Activated naive CD4-positive, alpha-beta T cell treated with anti-CD3 and anti-CD28 coated beads, Interleukin-2, amount 10 ng/mL, durations not matched to agents 7 days and 5 days (primary cell): Measurements from ENCODE around the gene SNW1.
A peak's percentile ranks its signal among the peaks of the same experiment; 100 is the strongest.
"Not testable (repeated sequence)": the region's sequence is repeated elsewhere in the genome, so short reads cannot be mapped to it uniquely, and the experiment has no call there.

Experiments used
- CTCF ChIA-PET: fragments of 350-600 bp; sonication (Branson Sonifier 250); formaldehyde crosslinking; loops from one replicate; lab custom pipeline; 2021; ENCODE audit warnings: antibody characterized with exemption; lab: Charles Lee
- DNase-seq: peaks from one replicate; pipeline ENCODE4 v3.0.0-alpha.2; 2020
- H3K27ac Mint-ChIP-seq: one replicate; pipeline ENCODE4 v1.8.0; 2021; ENCODE audit warnings: mild to moderate bottlenecking, moderate library complexity, mixed read lengths
- H3K27me3 Mint-ChIP-seq: one replicate; pipeline ENCODE4 v1.8.0; 2021; ENCODE audit warnings: mild to moderate bottlenecking, mixed read lengths
- H3K36me3 Mint-ChIP-seq: one replicate; pipeline ENCODE4 v1.8.0; 2021; ENCODE audit warnings: mixed read lengths
- H3K4me1 Mint-ChIP-seq: one replicate; pipeline ENCODE4 v1.8.0; 2021; ENCODE audit warnings: mixed read lengths
- H3K4me3 Mint-ChIP-seq: one replicate; pipeline ENCODE4 v1.8.0; 2021; ENCODE audit warnings: mild to moderate bottlenecking, moderate library complexity, mixed read lengths
- H3K9me3 Mint-ChIP-seq: one replicate; pipeline ENCODE4 v1.8.0; 2021; ENCODE audit warnings: mixed read lengths

The SNW1 gene

DNA sequence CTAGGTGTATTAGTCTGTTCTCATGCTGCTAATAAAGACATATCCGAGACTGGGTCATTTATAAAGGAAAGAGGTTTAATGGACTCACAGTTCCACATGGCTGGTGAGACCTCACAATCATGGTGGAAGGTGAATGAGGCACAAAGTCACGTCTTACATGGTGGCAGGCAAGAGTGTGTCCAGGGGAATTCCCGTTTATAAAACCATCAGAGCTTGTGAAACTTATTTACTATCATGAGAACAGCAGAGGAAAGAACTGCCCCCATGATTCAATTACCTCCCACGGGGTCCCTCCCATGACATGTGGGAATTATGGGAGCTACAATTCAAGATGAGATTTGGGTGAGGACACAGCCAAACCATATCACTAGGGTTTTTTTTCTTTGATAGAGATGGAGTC lies 13.0 kb upstream of the SNW1 start:
- H3K9me3 Mint-ChIP-seq, H3K27me3 Mint-ChIP-seq, CTCF ChIA-PET, H3K4me3 Mint-ChIP-seq, H3K27ac Mint-ChIP-seq, H3K36me3 Mint-ChIP-seq, DNase-seq, H3K4me1 Mint-ChIP-seq: not testable (repeated sequence)

DNA sequence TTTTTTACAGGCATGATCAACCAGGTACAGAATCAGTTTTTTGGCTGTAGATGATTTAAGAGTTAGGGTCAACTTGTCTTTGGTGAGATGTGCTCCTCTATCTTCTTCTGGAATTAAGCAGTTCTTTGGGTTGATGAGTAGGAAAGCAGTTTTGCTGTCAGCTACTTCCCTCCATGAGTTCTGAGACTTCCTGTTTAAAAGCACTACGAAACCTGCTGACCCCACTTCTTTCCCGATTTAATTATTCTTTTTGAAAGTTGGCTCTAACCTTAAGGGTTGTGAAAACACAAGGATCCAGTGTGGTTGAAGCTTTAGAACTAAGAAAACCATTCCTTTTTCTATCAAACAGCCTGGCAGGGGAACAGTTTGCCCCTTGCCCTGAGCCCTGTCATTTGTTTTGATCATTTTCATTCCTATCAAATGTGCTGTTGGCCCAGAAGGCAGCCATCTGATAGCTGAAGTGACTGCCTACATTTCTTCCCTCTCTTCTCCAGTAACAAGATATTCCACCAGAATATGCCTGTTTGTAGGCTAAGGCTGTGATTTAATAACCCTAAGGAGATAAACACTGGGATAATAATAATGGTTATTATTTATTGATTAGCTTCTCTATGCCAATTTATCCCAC lies 7.6 kb upstream of the SNW1 start:
- not testable (repeated sequence) for H3K27ac Mint-ChIP-seq

DNA sequence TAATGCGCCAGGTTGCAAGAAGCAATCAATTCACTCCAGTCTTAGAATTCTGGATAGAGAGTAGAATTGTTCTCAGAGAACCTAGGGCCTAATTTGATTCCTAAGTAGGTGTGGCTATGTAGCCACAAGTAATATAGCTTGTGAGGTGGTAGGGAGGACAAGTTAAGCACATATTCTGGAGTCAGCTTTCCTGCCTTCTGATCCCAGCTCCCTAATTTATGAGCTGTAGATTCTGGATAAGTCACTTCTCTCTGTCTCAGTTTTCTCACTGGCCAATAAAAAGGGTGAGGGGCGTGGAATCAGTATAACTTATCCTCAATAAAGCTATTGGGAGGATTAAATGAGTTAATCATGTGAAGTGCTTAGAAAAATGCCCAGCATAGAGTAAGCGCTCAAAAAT lies 3.0 kb upstream of the SNW1 start:
- Mint-ChIP-seq H3K27me3 (peaks cover 4% of the 10 kb centered on the region), H3K9me3 (no peaks in the 10 kb centered on the region), H3K27ac (no peak overlapping the region), H3K4me1 (peaks cover 24% of the 10 kb centered on the region), H3K36me3 (peaks cover 5% of the 10 kb centered on the region), H3K4me3 (no peak overlapping the region)
- CTCF ChIA-PET, result interaction anchor here (0.8 kb wide), 1 partner anchor 8 kb away, joined by 3 read pairs; no protein-coding TSS in a partner anchor
- DNase-seq, result no peak

More for the DNA sequence above, 7.6 kb upstream of the SNW1 start:
- DNase-seq, H3K4me3 Mint-ChIP-seq, H3K4me1 Mint-ChIP-seq, CTCF ChIA-PET, H3K36me3 Mint-ChIP-seq, H3K9me3 Mint-ChIP-seq: not testable (repeated sequence)
- peaks cover 13% of the 10 kb centered on the region for H3K27me3 Mint-ChIP-seq

DNA sequence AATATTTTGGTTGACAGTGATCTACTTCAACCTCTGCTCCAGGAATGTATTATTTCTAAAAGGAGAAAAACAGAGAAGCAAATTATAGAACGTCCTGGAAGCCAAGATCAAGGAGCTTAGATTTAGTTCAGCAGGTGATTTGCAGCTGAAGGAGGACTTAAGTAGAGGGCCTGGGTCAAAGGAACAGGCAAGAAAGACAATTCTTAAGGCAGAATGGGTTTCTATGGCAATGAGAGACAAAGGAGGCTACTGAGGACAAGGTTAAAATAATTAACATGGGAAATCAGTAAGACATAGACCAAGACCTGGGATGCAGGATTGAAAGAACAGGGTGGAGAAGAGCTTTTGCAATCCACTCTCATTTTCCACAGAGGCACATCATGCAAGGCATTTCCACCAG lies 2.4 kb upstream of the SNW1 start:
- no peak for DNase-seq
- Mint-ChIP-seq H3K4me3 (no peak overlapping the region), H3K9me3 (no peaks in the 10 kb centered on the region), H3K27ac (no peak overlapping the region), H3K27me3 (peaks cover 4% of the 10 kb centered on the region), H3K36me3 (peaks cover 12% of the 10 kb centered on the region), H3K4me1 (peaks cover 30% of the 10 kb centered on the region)
- CTCF ChIA-PET, result interaction anchor here (0.8 kb wide), 1 partner anchor 9 kb away, joined by 3 read pairs; no protein-coding TSS in a partner anchor

GRCh38 chr14:77761205-77761931 lies 412 bp upstream of the SNW1 start:
- Mint-ChIP-seq H3K27me3 (peaks cover 4% of the 10 kb centered on the region), H3K4me1 (peaks cover 37% of the 10 kb centered on the region), H3K36me3 (peaks cover 18% of the 10 kb centered on the region), H3K9me3 (no peaks in the 10 kb centered on the region), H3K4me3 (peak overlapping the region; percentile 95), H3K27ac (peak overlapping the region; percentile 96)
- CTCF ChIA-PET, result interaction anchor here (0.6 to 2.0 kb wide), 3 partner anchors 39 to 303 kb away, joined by 3 to 5 read pairs (median 5); partner anchors contain the start of gene ADCK1
- no peak for DNase-seq

DNA sequence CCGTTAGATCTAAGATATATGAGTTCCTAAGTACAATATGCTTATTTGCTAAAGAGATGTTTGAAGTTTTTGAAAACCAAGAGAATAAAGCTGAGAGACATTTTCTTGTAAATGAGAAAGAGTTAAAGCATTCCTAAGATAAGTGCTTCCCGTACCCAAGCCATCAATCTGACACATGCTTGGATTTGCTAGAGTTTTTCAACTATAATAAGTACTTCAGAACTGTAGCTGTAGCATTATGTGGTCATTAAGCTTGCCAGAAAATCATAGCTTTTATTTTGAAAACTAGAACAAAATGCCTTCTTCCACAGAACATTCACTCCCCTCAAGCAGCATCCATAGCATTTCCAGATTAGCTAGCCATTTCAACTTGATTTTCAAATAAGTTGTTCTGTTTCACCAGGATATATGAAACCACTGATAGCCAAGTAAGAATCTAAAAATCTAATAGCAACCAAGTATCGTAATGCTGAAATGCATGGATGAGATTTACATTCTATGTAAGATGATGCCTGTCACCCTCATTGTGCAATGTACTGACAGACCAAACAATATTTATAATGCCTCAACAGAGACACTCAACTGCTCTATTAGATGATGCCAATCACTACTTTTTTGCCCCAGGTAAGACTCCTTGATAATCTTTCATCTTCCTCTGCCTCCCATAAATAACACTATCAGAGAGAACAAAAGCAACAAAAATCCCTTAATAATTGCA lies 8.0 kb downstream of the SNW1 start:
- CTCF ChIA-PET, result no interaction called here
- no peak overlapping the region for H3K27ac Mint-ChIP-seq
- H3K9me3 Mint-ChIP-seq, result no peaks in the 10 kb centered on the region
- DNase-seq, result no peak
- no peaks in the 10 kb centered on the region for H3K27me3 Mint-ChIP-seq
- H3K4me3 Mint-ChIP-seq, result no peak overlapping the region
- H3K4me1 Mint-ChIP-seq, result peaks cover 10% of the 10 kb centered on the region
- H3K36me3 Mint-ChIP-seq, result peaks cover 52% of the 10 kb centered on the region

DNA sequence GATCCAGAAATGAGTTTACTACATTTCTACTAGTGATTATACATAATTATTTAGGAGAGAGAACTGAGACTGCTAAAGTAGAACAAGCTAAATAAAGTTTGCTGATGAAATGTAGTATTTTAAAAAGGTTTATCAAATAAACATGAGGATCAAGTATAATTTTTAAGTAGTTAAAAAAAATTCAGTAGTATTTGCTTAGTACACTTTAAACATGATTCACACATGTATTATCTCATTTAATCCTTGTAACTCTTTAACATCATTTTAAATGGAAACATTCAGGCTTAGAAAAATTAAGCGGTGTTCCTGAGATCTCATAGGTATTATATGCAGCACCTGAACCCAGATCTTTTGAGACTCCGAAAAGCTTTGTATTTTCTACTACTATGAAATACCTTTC lies 8.7 kb downstream of the SNW1 start:
- CTCF ChIA-PET, result no interaction called here
- peaks cover 49% of the 10 kb centered on the region for H3K36me3 Mint-ChIP-seq

DNA sequence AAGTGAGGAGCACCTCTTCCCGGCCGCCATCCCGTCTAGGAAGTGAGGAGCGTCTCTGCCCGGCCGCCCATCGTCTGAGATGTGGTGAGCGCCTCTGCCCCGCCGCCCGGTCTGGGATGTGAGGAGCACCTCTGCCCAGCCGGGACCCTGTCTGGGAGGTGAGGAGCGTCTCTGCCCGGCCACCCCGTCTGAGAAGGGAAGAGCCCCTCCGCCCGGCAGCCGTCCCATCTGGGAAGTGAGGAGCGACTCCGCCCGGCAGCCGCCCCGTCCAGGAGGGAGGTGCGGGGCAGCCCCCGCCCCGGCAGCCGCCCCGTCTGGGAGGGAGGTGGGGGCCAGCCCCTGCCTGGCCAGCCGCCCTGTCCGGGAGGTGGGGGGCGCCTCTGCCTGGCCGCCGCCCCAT lies 13.5 kb downstream of the SNW1 start:
- H3K27me3 Mint-ChIP-seq, H3K4me1 Mint-ChIP-seq, H3K4me3 Mint-ChIP-seq, DNase-seq, H3K9me3 Mint-ChIP-seq, H3K27ac Mint-ChIP-seq, CTCF ChIA-PET: not testable (repeated sequence)
- peaks cover 52% of the 10 kb centered on the region for H3K36me3 Mint-ChIP-seq

More for the DNA sequence above, 8.7 kb downstream of the SNW1 start:
- no peak for DNase-seq
- Mint-ChIP-seq H3K4me1 (peaks cover 5% of the 10 kb centered on the region), H3K4me3 (no peak overlapping the region), H3K9me3 (no peaks in the 10 kb centered on the region), H3K27me3 (no peaks in the 10 kb centered on the region), H3K27ac (no peak overlapping the region)

GRCh38 chr14:77746064-77746702 lies 14.8 kb downstream of the SNW1 start:
- no peak overlapping the region for H3K4me3 Mint-ChIP-seq
- no peak overlapping the region for H3K27ac Mint-ChIP-seq
- CTCF ChIA-PET, result no interaction called here
- peaks cover 8% of the 10 kb centered on the region for H3K4me1 Mint-ChIP-seq
- no peaks in the 10 kb centered on the region for H3K27me3 Mint-ChIP-seq
- H3K36me3 Mint-ChIP-seq, result peaks cover 53% of the 10 kb centered on the region
- DNase-seq, result no peak
- no peaks in the 10 kb centered on the region for H3K9me3 Mint-ChIP-seq

GRCh38 chr14:77741438-77741837 lies 19.5 kb downstream of the SNW1 start:
- Mint-ChIP-seq H3K4me1 (peaks cover 10% of the 10 kb centered on the region), H3K27ac (peak overlapping the region; percentile 9), H3K36me3 (peaks cover 41% of the 10 kb centered on the region), H3K4me3 (no peak overlapping the region), H3K27me3 (no peaks in the 10 kb centered on the region), H3K9me3 (no peaks in the 10 kb centered on the region)
- CTCF ChIA-PET, result interaction anchor here (1.0 kb wide), 1 partner anchor 282 kb away, joined by 3 read pairs; no protein-coding TSS in a partner anchor
- no peak for DNase-seq

GRCh38 chr14:77738559-77739250 lies 22.3 kb downstream of the SNW1 start:
- H3K36me3 Mint-ChIP-seq, result peaks cover 46% of the 10 kb centered on the region
- H3K27ac Mint-ChIP-seq, result no peak overlapping the region
- CTCF ChIA-PET, result interaction anchor here (0.6 to 0.8 kb wide), 3 partner anchors 21 to 279 kb away, joined by 3 read pairs; no protein-coding TSS in a partner anchor
- H3K27me3 Mint-ChIP-seq, result no peaks in the 10 kb centered on the region
- H3K4me1 Mint-ChIP-seq, result peaks cover 10% of the 10 kb centered on the region
- no peak for DNase-seq
- H3K4me3 Mint-ChIP-seq, result no peak overlapping the region
- H3K9me3 Mint-ChIP-seq, result no peaks in the 10 kb centered on the region

GRCh38 chr14:77730976-77731497 lies 29.9 kb downstream of the SNW1 start:
- Mint-ChIP-seq H3K27me3 (no peaks in the 10 kb centered on the region), H3K27ac (no peak overlapping the region), H3K36me3 (peaks cover 65% of the 10 kb centered on the region), H3K4me3 (no peak overlapping the region), H3K9me3 (no peaks in the 10 kb centered on the region), H3K4me1 (no peaks in the 10 kb centered on the region)
- DNase-seq, result no peak
- CTCF ChIA-PET, result no interaction called here

- Mint-ChIP-seq H3K9me3 (no peaks in the 10 kb centered on the region), H3K4me3 (no peak overlapping the region), H3K4me1 (no peaks in the 10 kb centered on the region), H3K36me3 (peaks cover 53% of the 10 kb centered on the region), H3K27me3 (no peaks in the 10 kb centered on the region), H3K27ac (no peak overlapping the region)
- DNase-seq, result no peak
- CTCF ChIA-PET, result no interaction called here
Observed at GRCh38 chr14:77722301-77722700, 38.7 kb downstream of the SNW1 start.
